ENCODE data around the gene AKR1B15. TPM values are rescaled to one million over a fixed set of nuclear protein-coding genes. Genes with fewer than 3 reads are reported as not detected.

Gene AKR1B15
- total and polyA plus RNA-seq, 9 of the 15 experiments (the other 6 are each of a cell fraction or from before 2014, with no cell fraction given) = not detected

GRCh38 chr7:134611611-134612151 lies 62.8 kb downstream of the AKR1B15 start:
- no TSS peak for BruUV-seq (replicated peaks)
- H2AFZ ChIP-seq (ENCODE audit: low read depth, low read length) = no peak overlapping the region
- H3K9ac ChIP-seq (ENCODE audit: insufficient read depth in 1 of 2, low read depth in 2 of 2, low read length in 2 of 2) = no peak overlapping the region
- no peaks in the 10 kb centered on the region for H3K36me3 ChIP-seq (ENCODE audit: control insufficient read depth, insufficient read depth, low read length)
- H3K79me2 ChIP-seq (ENCODE audit: control insufficient read depth, insufficient read depth, low read length) = no peaks in the 10 kb centered on the region
- ChIA-PET CTCF (ENCODE audit: low intra/inter-chr PET ratio) (no interaction called here), POLR2A (interaction anchor here (0.6 to 1.1 kb wide), 2 partner anchors 12 to 606 kb away, joined by 3 to 6 read pairs; no protein-coding TSS in a partner anchor)
- no peak for ATAC-seq
- no peaks in the 10 kb centered on the region for H3K9me1 ChIP-seq (ENCODE audit: control insufficient read depth, insufficient read depth, low read length)
- H3K9me3 ChIP-seq (replicated peaks; ENCODE audit: control insufficient read depth, insufficient read depth, low read depth, low read length) = no peaks in the 10 kb centered on the region
- FAIRE-seq = no peak
- H4K20me1 ChIP-seq (replicated peaks; ENCODE audit: control insufficient read depth, insufficient read depth, low read length) = no peaks in the 10 kb centered on the region
- in situ Hi-C loops (cut with MboI) = loop anchor here (5.0 kb wide), 1 partner anchor 169 kb away; no protein-coding TSS in a partner anchor
- H3K4me2 ChIP-seq (ENCODE audit: insufficient read depth, low read length) = no peak overlapping the region
- peaks cover 3% of the 10 kb centered on the region in 2 experiments; a peak in 1 of 5 replicates for H3K27me3 ChIP-seq (ENCODE audit: control insufficient read depth in 2 of 2, insufficient read depth in 2 of 2, low read length in 2 of 2)
- no peaks in the 10 kb centered on the region for H3K4me1 ChIP-seq (replicated peaks in 1 of 2; ENCODE audit: control insufficient read depth in 2 of 2, insufficient read depth in 2 of 2, low read length in 2 of 2)
- intact Hi-C loops (cut with micrococcal nuclease) = no loop called here
- no peak for TF ChIP-seq MCM7 (IDR thresholded peaks at IDR 0.05)
- no peak for TF ChIP-seq GTF2E2 (tag; IDR thresholded peaks at IDR 0.05)
- TF ChIP-seq CEBPB (tag; IDR thresholded peaks at IDR 0.05) = peak; percentile 86
- TF ChIP-seq ZNF586 (CRISPR knock-in tag; conservative IDR thresholded peaks at IDR 0.05) = no peak
- TF ChIP-seq HSF4 (CRISPR knock-in tag; IDR thresholded peaks at IDR 0.05; ENCODE audit: borderline replicate concordance) = no peak
- no peak for TF ChIP-seq CBX3 (IDR thresholded peaks at IDR 0.05; ENCODE audit: borderline replicate concordance in 1 of 2, low read length in 2 of 2)
- no peak for TF ChIP-seq CEBPG (CRISPR knock-in tag; IDR thresholded peaks at IDR 0.05)
- TF ChIP-seq CEBPG (tag; conservative IDR thresholded peaks at IDR 0.05 in 1 of 2, IDR thresholded peaks at IDR 0.05 in 1 of 2) = peak; percentile 67 to 87
- no peak for TF ChIP-seq ZBTB7A (IDR thresholded peaks at IDR 0.05; ENCODE audit: borderline replicate concordance, control insufficient read depth, low read depth, low read length)
- no peak for TF ChIP-seq SAFB (IDR thresholded peaks at IDR 0.05; ENCODE audit: borderline replicate concordance, low read depth, low read length)
- no peak for TF ChIP-seq KAT2B (IDR thresholded peaks at IDR 0.05; ENCODE audit: low read depth, low read length)
- no peak for TF ChIP-seq XRCC3 (IDR thresholded peaks at IDR 0.05)
- TF ChIP-seq NCOA2 (IDR thresholded peaks at IDR 0.05; ENCODE audit: partially characterized antibody in 2 of 2) = no peak
- no peak for TF ChIP-seq FOXM1 (IDR thresholded peaks at IDR 0.05; ENCODE audit: low read depth)
- TF ChIP-seq FOXM1 (CRISPR knock-in tag; IDR thresholded peaks at IDR 0.05; ENCODE audit: low read depth) = no peak
- under 1% methylated on average over 6 of the region's 6 CpGs for WGBS (ENCODE audit: insufficient coverage, low coverage, missing lambda C conversion rate)
- H3K4me3 ChIP-seq = no peak overlapping the region
- no peak overlapping the region for H3K27ac ChIP-seq (ENCODE audit: extremely low read depth, low read depth, low read length)
- no peak for DNase-seq (ENCODE audit: extremely low read depth in 1 of 4, low spot score in 3 of 4)

Data from K562 (cell line).